Ishikawa (cell line): ENCODE results near the gene GORASP1.

Experiments
- CEBPB ChIP-seq: IDR thresholded peaks from 2 replicates; pipeline ENCODE4 v1.6.1; 2012
- CREB1 ChIP-seq: IDR thresholded peaks from 2 replicates; pipeline ENCODE4 v1.6.1; 2012; ENCODE audit warnings: low read depth
- EGR1 ChIP-seq: IDR thresholded peaks from 2 replicates; pipeline ENCODE4 v1.6.1; 2012
- EP300 ChIP-seq: IDR thresholded peaks from 2 replicates; pipeline ENCODE4 v1.6.1; 2012; ENCODE audit warnings: borderline replicate concordance
- FOXM1 ChIP-seq: IDR thresholded peaks from 2 replicates; pipeline ENCODE4 v1.6.1; 2012; ENCODE audit warnings: low read depth, borderline replicate concordance
- NFIC ChIP-seq: IDR thresholded peaks from 2 replicates; pipeline ENCODE4 v1.6.1; 2012
- RAD21 ChIP-seq: IDR thresholded peaks from 2 replicates; pipeline ENCODE4 v1.6.1; 2012; ENCODE audit warnings: low read depth
- TAF1 ChIP-seq: IDR thresholded peaks from 2 replicates; pipeline ENCODE4 v1.6.1; 2012; ENCODE audit warnings: low read depth, mild to moderate bottlenecking
- TCF12 ChIP-seq: IDR thresholded peaks from 2 replicates; pipeline ENCODE4 v1.6.1; 2012; ENCODE audit warnings: low read depth
- TEAD4 ChIP-seq: IDR thresholded peaks from 2 replicates; pipeline ENCODE4 v1.6.1; 2012
- YY1 ChIP-seq: IDR thresholded peaks from 2 replicates; pipeline ENCODE4 v1.6.1; 2012; ENCODE audit warnings: low read depth
- ZBTB7A ChIP-seq: IDR thresholded peaks from 2 replicates; pipeline ENCODE4 v1.6.1; 2012; ENCODE audit warnings: low read depth
- TF ChIP-seq, protein P1 (sequence below): IDR thresholded peaks from 2 replicates; pipeline ENCODE4 v1.6.1; 2012
- TF ChIP-seq, protein P2 (sequence below): IDR thresholded peaks from 2 replicates; pipeline ENCODE4 v1.6.1; 2012; ENCODE audit warnings: low read depth, mild to moderate bottlenecking
- TF ChIP-seq, protein P3 (sequence below): IDR thresholded peaks from 2 replicates; pipeline ENCODE4 v1.6.1; 2012

Gene GORASP1

DNA sequence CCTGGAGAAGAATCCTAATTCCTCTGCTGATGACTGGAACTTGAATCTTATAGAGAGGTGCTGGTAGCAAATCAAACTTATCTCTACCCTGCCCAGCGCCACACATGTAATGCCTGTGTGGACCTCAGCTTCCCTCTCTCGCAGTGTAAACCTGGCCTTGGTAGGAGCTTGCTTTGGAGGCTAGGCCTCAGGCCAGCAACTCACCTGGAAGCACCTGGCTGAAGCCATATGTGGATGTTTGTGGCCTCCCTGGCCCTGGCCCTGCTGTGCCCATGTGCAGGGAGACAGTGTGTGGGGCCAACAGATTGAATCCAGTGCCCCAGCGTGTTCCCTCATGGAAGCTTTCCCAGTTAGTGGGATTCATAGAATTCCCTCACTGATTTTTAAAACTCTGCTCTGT is 8.4 kb upstream of the GORASP1 start:
- TF ChIP-seq, protein P1, sequence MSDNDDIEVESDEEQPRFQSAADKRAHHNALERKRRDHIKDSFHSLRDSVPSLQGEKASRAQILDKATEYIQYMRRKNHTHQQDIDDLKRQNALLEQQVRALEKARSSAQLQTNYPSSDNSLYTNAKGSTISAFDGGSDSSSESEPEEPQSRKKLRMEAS: no peak
- TF ChIP-seq CREB1 (no peak), TAF1 (no peak), FOXM1 (no peak), ZBTB7A (no peak), RAD21 (no peak), TEAD4 (no peak), CEBPB (no peak)
- TF ChIP-seq, protein P2, sequence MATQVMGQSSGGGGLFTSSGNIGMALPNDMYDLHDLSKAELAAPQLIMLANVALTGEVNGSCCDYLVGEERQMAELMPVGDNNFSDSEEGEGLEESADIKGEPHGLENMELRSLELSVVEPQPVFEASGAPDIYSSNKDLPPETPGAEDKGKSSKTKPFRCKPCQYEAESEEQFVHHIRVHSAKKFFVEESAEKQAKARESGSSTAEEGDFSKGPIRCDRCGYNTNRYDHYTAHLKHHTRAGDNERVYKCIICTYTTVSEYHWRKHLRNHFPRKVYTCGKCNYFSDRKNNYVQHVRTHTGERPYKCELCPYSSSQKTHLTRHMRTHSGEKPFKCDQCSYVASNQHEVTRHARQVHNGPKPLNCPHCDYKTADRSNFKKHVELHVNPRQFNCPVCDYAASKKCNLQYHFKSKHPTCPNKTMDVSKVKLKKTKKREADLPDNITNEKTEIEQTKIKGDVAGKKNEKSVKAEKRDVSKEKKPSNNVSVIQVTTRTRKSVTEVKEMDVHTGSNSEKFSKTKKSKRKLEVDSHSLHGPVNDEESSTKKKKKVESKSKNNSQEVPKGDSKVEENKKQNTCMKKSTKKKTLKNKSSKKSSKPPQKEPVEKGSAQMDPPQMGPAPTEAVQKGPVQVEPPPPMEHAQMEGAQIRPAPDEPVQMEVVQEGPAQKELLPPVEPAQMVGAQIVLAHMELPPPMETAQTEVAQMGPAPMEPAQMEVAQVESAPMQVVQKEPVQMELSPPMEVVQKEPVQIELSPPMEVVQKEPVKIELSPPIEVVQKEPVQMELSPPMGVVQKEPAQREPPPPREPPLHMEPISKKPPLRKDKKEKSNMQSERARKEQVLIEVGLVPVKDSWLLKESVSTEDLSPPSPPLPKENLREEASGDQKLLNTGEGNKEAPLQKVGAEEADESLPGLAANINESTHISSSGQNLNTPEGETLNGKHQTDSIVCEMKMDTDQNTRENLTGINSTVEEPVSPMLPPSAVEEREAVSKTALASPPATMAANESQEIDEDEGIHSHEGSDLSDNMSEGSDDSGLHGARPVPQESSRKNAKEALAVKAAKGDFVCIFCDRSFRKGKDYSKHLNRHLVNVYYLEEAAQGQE: no peak
- TF ChIP-seq, protein P3, sequence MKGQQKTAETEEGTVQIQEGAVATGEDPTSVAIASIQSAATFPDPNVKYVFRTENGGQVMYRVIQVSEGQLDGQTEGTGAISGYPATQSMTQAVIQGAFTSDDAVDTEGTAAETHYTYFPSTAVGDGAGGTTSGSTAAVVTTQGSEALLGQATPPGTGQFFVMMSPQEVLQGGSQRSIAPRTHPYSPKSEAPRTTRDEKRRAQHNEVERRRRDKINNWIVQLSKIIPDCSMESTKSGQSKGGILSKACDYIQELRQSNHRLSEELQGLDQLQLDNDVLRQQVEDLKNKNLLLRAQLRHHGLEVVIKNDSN: no peak

DNA sequence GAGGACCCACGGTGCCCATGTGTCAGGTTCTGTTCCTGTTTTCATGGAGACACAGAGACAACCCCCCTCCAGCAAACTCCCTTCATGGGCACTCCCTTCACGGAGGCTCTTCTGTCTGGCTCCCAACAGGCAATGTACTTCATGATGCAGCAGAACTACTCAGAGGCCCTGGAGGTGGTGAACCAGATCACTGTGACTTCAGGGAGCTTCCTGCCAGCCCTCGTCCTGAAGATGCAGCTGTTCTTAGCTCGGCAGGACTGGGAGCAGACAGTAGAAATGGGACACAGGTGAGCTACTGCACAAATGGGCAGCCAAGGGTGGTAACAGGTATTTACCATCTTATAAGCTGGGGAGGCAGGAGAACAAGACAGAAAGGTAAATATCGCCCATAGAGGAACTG is 7.0 kb upstream of the GORASP1 start:
- no peak for TF ChIP-seq EGR1
- no peak for TF ChIP-seq CREB1
- TF ChIP-seq, protein P2: no peak
- TF ChIP-seq TCF12: no peak

DNA sequence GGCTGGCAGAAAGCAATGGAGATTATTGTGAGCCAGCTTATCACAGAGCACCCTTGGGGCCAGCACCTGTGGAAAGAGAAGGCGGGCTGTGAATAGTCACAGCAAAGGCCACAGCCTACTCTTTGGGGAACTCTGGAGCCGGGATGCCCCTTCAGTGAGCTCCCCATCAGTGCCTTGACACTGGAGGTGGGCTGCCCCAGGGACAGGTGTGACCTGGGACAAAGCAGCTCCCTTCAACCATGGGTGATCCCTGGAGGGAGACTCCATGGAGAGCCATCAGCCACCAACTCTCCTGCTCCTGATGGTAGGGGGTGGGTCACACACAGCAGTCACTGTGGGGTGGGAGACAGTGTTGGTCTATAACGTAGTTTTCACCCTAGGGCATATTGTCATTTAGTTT is 5.9 kb upstream of the GORASP1 start:
- TF ChIP-seq RAD21 (no peak), FOXM1 (no peak), CREB1 (no peak), ZBTB7A (no peak), CEBPB (no peak), TCF12 (no peak), YY1 (no peak), NFIC (no peak), EGR1 (no peak), EP300 (no peak), TAF1 (no peak), TEAD4 (no peak)
- TF ChIP-seq, protein P2: no peak
- TF ChIP-seq, protein P1: no peak
- TF ChIP-seq, protein P3: no peak

DNA sequence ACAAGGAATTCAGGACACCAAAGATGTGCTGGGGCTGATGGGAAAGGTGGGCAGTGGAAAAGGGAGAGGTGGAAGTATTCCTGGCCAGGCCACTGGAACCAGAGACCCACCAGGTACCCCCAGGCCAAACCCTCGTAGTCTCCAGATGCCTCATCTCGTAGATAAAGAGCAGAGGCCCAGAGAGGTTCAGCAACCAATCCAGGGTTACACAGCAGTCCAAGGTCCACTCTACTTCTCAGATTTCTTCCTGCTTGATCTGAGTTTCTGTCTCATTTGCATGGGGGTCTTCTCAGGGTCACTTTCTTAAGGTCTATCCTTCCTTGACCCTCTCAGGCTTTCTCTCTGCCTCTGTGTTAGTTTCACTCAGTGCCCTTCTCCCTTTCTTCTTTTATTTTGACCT is 5.1 kb upstream of the GORASP1 start:
- TF ChIP-seq NFIC (no peak), EP300 (no peak), CEBPB (no peak), TEAD4 (no peak), YY1 (no peak), CREB1 (no peak), TAF1 (no peak), ZBTB7A (no peak), TCF12 (no peak), EGR1 (no peak)
- TF ChIP-seq, protein P1: no peak
- TF ChIP-seq, protein P3: no peak

DNA sequence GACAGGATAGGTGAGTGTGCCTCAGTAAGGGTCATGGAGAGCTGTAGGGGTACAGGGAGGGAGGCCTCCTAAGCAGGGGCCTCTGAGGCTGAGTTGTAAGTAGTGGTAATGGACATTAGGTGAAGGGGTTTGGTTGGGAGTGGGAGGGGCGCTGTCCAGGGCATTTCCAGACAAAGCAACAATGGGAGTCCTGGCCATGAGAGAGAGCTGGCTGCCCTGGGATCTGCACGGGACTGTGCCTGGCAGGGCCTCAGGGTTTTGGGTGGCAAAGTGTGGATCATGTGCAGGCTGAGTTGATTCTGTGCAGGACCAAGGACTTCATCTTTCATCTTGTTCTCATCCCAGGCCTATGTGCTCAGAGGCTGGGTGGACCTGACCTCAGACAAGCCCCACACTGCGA is 4.7 kb upstream of the GORASP1 start:
- TF ChIP-seq TEAD4: no peak
